NCI-H510A treated with DMSO at 0.1 percent for 48 hours (cell line): ENCODE results near the gene GTF3C1.
"Not testable (repeated sequence)": the region's sequence is repeated elsewhere in the genome, so short reads cannot be mapped to it uniquely, and the experiment has no call there.

Source experiments
- DNase-seq: peaks from one replicate; lab custom pipeline; 2025; lab: John Stamatoyannopoulos, UW

The GTF3C1 gene

DNA sequence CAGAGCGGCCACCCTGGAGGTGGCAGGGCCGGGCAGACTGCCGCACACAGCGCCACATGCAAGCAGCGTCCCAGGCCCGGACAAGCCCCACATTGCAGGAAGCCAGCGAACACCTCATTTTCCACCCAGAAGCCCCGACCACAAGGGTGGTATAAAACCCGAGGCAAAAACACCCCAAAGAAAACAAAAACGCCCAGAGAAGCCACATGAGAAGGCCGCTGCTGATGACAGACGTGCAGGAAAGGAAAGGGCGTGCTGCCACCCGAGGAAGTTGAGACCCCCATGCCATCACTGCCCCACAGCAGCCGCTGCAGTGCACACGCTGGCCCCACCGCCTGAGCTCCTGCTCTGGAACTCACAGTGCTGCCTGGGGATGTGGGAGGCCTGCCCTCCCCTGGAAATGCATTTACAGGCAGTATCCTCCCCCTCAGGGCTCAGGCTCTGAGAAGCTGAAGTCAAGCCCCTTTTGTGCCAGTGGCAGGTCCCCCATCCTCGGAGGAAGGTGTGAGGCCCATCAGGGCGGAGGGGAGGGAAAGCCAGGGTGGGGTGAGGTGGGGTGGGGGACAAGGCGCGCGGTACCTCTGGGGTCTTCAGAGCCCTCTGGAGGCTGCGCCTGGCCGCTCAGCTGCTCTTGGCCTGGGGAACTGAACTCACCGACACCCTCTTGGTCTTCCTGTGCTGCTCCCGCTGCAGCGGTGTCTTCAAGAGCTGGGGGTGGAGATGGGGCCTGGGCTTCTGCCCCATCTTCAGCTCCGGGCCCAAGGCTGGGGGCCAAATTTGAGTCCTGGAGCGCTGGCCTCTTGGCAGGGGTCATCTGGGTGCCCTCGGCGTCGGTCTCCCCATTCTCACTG is 85.7 kb downstream of the GTF3C1 start:
- DNase-seq = no peak

GRCh38 chr16:27462846-27463682 is 86.6 kb downstream of the GTF3C1 start:
- DNase-seq = no peak

GRCh38 chr16:27462200-27462845 is 87.4 kb downstream of the GTF3C1 start:
- no peak for DNase-seq

- DNase-seq = peak; percentile 51
Observed at GRCh38 chr16:27461483-27462171, 88.1 kb downstream of the GTF3C1 start.

DNA sequence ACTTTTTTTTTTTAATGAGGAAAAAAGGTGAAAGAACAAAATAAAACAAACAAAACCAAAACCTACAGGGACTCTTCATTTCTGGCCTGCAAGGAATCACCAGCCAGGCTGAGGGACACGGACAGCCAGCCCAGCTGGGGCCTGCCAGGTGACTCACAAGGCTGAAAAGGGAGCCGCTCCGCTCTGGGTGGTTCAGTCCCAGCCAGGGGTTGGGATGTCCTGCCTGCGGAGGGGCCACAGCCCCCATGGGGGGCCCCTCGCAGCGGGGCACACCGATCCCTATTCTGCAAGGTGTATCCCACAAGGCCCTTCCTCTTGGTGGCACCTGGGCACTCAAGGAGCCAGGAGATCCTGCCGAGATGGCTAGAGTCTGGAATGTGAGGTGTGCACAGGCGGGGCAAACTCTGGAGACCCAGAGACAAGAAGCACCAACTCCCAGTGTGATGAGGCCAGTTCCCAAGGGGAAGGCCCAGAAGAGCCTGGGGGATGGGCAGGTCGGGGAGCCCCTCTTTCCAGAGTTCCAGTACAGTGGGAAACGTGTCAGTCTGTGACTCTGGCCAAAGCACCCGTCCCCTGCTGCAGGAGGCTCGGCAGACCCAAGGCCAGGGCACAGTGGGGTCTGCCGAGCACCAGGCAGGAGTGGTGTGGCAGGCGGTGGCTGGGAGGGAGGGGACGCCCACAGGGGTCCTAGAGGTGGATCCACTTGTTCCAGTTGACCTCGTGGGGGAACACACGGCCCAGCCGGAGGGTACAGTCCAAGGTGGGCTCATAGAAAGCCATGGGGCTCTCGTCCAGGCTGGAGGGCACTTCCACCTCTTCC is 88.8 kb downstream of the GTF3C1 start:
- DNase-seq = no peak

- DNase-seq = no peak
Observed at GRCh38 chr16:27460213-27460612, 89.5 kb downstream of the GTF3C1 start.

GRCh38 chr16:27458987-27459688 is 90.6 kb downstream of the GTF3C1 start:
- DNase-seq = no peak

DNA sequence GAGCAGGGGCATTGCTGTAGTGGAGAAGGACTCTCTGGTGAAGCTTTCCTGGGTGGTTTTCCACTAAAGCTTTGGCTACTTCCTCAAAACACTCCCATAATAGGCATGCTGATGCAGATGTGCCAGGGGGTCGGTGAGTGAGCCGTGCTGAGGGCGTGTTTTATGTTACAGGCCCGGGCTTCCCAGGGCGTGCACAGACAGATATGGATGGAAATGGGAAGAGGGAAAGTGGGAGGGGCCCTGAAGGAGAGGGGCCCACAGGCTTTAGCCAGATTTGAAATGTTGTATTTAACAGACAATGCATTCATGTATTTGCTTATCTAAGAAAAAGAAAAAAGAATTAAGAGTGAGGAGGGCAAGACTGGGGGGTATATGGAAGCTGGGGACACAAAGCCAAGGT is 91.5 kb downstream of the GTF3C1 start:
- no peak for DNase-seq

DNA sequence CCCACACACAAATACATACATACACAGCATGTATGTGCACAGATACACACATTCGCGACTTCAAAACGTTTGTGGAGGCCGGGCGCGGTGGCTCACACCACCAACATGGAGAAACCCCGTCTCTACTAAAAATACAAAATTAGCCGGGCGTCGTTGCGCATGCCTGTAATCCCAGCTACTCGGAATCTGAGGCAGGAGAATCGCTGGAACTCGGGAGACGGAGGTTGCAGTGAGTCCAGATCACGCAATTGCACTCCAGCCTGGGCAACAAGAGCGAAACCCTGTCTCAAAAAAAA is 92.2 kb downstream of the GTF3C1 start:
- not testable (repeated sequence) for DNase-seq

- DNase-seq = no peak
Observed at GRCh38 chr16:27455700-27456099, 94.0 kb downstream of the GTF3C1 start.

- DNase-seq = no peak
Observed at GRCh38 chr16:27453494-27453825, 96.3 kb downstream of the GTF3C1 start.

DNA sequence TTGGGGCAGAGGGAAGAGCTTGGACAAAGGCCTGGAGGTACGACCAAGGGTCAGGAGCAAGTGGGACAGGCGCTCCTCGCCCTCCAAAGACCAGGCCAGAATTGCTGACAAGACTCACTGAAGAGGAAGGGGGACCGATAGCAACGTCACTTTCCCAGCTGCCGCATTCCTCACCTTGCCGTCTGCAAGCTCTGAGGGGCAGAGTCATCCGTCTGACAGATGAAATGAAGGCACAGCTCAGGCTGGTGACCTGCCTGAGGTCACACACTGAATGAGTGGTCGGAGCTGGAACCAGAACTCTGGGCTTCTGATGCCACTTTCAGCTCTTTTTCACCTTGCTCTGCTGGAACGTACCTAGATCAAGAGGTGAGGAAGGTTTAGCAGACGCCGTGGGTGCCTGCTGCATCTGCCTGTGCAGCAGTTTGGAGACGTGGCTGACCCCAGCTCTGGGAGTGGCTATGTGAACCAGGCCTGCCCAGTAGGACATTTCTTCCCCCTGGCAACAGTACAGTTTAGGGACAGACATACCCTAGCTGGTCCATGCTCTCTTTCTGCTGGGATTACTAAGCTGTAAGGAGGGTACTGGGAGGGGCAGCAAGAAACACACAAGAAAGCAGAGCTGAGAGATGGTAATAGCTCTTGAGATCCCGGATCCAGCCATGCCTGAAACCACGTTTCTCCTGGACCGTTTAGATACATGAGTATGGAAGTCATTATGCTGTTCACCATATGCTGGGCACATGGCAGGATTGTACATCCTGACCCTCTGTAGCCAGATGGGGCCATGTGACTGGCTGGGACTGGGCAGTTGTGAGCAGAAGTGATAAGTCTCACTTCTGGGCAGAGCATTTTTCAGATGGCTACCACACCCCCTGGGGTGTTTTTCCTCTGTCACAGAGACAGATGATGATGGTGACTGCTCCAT is 96.9 kb downstream of the GTF3C1 start:
- DNase-seq = no peak

GRCh38 chr16:27450196-27450549 is 99.5 kb downstream of the GTF3C1 start:
- DNase-seq = no peak

DNA sequence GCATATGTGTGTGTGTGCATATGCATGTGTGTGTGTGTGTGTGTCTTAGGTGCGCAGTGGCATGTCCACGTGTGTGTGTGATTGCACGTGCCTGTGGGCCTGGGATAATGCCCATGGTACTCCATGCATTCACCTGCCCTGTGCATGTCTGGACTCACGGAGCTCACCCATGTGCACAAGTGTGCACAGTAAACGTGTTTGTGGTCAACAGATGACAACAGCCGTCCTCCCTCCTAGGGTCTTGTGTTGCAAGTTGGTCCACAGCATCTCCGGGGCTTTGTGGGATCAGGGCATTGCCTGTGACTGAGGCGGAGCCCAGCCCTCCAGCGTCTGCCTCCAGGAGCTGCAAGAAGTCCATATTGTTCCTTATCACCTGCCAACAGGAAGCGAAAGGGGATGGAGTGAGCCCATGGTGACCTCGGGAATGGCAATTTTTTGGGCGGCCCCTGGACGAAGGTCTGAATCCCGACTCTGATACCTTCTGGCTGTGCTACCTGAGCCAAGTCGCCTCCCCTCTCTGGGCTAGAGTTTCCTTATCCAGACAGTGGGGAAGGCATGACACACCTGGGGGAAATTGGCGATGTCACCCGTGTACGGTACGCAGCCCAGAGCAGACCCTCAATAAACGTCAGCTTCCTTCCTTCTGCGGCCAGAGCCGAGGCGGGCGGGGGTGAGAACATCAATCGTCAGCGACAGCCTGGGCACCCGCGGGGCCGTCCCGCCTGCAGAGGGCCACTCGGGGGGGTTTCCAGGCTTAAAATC is 100.1 kb downstream of the GTF3C1 start:
- DNase-seq = no peak

- no peak for DNase-seq
Observed at GRCh38 chr16:27448532-27449433, 100.9 kb downstream of the GTF3C1 start.

- no peak for DNase-seq
Observed at GRCh38 chr16:27447301-27447700, 102.4 kb downstream of the GTF3C1 start.

- DNase-seq = no peak
Observed at GRCh38 chr16:27446721-27447120, 103.0 kb downstream of the GTF3C1 start.
